ENCODE measurements around the gene ALKBH4.

DNA sequence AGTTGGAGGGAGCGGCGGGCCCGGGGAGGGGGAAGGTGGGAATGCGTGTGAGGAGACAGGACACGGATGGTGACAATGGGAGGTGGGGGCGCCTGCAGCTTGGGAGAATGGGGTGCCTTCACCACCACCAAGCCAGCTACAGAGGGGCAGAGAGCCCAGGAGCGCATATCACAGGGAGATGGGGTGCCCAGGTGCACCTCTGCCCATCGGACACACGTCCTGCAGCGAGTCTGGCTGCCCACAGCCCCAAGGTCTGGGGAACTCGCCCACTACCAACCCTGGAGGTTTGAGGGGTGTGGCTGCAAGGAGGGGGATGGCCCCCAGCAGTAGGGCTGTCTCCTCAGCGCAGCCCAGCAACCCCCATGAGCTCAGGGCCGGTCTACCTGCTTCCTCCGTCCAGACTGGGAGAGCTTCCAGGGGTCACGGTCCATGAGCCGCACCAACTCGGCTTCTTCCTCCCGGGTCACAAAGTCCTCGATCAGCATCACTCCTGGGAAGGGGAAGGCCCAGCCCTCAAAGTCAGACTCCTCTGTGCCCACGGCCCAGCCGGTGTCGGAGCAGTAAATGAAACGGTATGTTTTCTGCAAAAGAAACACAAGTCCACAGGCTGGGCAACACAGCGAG lies 5.3 kb downstream of the ALKBH4 start:
- TF ChIP-seq YY1 (IDR thresholded peaks at IDR 0.05; ENCODE audit: low read depth), result no peak
- TF ChIP-seq, protein P1, sequence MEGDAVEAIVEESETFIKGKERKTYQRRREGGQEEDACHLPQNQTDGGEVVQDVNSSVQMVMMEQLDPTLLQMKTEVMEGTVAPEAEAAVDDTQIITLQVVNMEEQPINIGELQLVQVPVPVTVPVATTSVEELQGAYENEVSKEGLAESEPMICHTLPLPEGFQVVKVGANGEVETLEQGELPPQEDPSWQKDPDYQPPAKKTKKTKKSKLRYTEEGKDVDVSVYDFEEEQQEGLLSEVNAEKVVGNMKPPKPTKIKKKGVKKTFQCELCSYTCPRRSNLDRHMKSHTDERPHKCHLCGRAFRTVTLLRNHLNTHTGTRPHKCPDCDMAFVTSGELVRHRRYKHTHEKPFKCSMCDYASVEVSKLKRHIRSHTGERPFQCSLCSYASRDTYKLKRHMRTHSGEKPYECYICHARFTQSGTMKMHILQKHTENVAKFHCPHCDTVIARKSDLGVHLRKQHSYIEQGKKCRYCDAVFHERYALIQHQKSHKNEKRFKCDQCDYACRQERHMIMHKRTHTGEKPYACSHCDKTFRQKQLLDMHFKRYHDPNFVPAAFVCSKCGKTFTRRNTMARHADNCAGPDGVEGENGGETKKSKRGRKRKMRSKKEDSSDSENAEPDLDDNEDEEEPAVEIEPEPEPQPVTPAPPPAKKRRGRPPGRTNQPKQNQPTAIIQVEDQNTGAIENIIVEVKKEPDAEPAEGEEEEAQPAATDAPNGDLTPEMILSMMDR (IDR thresholded peaks at IDR 0.05), result no peak
- TF ChIP-seq, protein P2, sequence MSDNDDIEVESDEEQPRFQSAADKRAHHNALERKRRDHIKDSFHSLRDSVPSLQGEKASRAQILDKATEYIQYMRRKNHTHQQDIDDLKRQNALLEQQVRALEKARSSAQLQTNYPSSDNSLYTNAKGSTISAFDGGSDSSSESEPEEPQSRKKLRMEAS (IDR thresholded peaks at IDR 0.05; ENCODE audit: low read depth), result no peak
- no peak for TF ChIP-seq POLR2AphosphoS5 (IDR thresholded peaks at IDR 0.05; ENCODE audit: low read depth, low read length)
- no peak for TF ChIP-seq RAD21 (IDR thresholded peaks at IDR 0.05; ENCODE audit: low read length)
- no peak for TF ChIP-seq TAF1 (IDR thresholded peaks at IDR 0.05; ENCODE audit: borderline replicate concordance, low read depth, low read length)

All from SK-N-SH (cell line).